Endometrial microvascular endothelial cells (primary cell): ENCODE measurements around the gene C5orf58. TPM values are rescaled to one million over a fixed set of nuclear protein-coding genes. Genes with fewer than 3 reads are reported as not detected.

Experiments used
- in situ Hi-C: cut with HindIII; loops from 2 replicates; pipeline ENCODE4 v1.10.0; 2017; ENCODE audit warnings: low sequenced_read_pairs, low pct_unique_long_range_greater_than_20kb; ENCODE audit errors: inconsistent ontology term
- total RNA-seq: library from RNA; depleted of rRNA; stranded (reverse); fragments of >200 nt; gene quantifications from one replicate; pipeline ENCODE4 v1.2.3, GENCODE V29; 2015; ENCODE audit errors: inconsistent ontology term

Gene C5orf58, protein sequence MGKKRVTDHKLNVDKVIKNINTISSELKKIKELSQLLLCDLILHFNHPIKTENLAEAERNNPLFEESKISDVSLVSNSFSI
- not detected for total RNA-seq

DNA sequence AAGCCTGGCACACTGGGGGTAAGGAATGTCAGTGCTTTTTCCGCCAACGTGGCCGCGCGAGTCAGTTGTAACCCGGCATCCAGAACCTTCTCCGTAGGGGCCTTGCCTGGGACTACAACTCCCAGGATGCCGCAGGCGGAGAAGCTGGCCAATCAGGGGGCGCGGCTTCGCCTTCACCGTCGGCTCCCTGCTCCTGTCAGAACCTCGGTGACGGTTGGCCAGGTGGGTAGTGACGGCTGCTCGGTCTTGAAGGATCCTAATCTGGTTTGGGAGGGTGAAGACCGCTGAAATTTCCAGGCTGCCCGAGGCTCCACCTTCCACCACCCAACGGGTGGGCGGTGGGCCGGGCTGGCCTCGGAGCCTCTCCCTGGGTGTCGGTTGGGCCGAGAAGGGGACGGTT lies at the start of gene C5orf58:
Gene C5orf58, plus strand, starts transcription at position 200 of the 400 bp plus-strand sequence. CDS start 1,992 bp downstream, outside the sequence.
- in situ Hi-C loops, result no loop called here

DNA sequence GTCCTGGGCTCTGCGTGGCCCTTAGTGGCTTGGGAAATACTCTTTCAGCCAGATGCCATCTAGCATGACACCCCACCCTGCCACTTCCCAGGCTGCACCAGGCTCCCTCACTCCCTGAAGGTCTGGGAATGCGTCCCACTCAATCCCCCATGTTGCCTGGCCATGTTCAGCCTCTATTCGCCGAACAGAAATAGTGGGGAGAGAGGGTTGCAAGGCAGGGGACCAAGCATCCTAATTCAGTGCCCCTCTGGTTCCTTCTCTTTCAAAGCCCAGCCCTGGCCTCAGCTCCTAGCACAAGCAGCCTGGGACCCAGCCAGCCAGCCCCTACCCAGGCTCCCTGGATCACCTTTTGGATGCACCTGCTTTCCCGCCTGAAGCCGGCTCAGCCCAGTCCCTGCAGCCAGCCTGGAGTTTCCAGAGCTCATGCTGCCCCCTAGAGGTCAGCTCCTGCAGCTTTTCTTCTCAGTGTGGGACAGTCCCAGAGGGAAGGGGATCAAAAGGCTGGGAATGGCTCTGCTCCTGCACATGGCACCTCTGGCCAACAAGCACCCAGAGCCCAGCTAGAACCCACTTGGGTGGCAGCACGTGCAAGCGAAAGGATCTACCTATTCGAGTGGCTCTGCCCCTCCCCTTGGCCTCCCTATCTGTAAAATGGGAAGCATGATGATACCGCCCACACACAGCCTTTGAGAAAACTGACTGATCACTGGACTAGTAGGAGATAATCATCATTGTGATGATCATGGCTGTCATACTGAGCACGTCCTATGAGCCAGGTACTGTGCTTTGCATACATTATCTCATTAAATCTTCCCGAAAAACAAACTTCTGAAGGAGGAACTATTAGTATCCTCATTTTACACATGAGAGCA lies 48.7 kb upstream of the C5orf58 start:
- in situ Hi-C loops, result no loop called here

DNA sequence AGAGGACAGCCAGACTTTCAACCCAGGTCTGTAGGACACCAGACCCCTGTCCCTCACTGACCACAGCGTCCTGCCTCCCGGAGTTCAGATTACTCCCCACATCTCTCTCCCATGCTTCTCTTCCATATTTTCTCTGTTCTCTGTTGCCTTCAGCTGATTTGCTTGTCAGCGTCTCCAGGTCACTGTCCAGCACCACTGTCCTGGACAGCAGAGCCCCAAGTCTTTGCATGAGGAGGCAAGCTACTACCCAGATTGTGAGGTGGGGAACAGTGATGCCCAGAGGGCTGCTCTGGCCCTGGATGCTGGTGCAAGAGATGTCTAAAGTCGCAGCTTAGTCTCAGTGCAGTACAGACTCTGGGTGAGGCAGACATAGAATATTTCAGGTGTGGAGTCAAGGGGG lies 48.0 kb upstream of the C5orf58 start:
- in situ Hi-C loops, result no loop called here

DNA sequence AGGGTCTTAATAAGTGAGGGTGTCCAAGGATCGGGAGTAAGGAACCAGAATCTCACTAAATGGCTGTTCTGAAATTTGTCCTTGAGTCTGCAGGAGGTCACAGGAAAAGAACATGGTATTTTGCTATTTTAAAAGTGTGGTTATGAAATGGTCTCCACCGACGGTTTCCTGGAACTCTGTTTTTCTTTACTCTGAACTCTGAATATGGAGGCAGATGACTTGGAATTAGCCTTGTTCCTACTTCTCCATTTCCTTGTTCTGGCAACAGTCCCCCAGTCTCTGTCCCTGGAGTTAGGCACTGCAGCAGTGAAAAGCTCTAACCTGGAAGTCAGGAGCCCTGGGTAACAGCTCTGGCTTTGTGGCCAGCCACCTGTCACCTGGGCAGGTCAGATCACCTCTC lies 46.6 kb upstream of the C5orf58 start:
- in situ Hi-C loops, result no loop called here

DNA sequence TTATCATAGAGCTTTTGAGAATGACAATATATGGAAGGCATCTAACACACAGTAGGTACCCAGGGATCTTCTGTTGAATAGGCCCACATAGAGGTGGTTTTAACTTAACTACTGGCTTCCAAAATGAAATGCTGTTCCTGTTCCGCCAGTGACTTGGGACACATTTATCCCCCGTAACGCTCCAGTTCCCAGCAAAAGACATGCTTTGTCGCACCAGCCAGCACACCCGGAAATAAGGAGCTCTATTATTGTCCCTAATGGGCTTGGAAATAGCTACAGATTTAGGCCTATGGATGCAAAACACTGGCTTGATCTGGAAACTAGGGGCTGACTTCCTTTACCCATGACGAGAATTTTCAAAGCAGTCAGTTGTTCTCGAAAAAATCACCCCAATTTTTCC lies 45.9 kb upstream of the C5orf58 start:
- in situ Hi-C loops, result no loop called here

DNA sequence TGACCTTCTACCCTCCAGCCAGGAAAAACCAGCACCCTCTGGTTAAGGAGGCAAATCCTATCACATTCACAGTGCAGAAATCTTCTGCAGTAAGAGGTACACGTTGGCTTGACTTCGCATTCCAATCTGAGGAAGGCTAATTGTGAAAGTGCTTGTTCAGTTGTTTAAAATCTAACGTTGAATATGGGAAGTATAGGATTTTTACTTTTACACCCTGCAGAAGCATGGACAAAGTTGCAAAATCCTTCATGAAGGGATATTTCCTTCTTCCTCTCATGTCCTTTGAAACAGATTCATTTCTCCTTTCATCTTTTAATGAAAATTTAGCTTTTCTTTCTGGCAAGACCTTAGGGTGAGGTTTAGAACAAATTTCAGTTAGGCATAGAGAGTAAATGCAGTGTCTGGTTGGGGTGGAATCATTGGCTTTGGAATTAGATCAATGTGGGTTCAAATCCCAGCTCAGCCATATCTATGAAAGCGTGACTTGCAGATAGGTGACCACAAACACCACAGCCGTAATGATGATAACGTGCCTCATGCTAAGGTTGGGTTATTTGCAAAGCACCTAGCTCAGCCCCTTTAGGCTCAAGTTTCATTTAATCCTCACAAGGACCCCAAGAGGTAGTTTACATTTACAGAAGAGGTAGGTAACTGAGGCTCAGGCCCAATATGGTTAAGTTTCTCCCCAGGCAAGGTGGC lies 42.2 kb upstream of the C5orf58 start:
- in situ Hi-C loops, result no loop called here

DNA sequence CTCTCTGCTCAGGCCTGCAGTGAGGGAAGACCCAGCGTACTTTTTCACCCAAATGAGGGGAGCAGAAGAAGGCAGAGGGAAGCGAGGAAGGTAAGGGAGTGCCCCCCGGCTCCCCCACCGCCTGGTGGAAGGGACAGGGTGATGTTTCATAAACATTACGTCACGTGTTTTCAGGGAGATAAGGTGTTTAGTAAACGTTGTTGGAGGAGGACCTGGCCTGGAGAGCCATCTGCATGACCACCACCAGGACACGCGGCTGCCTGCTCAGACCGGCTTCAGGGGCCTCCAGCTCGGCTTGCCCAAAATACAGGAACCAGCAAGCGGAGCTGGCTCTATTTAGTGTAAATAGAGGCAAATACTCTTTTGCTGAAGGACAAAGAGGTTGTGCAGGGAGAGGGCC lies 40.0 kb upstream of the C5orf58 start:
- in situ Hi-C loops, result no loop called here

DNA sequence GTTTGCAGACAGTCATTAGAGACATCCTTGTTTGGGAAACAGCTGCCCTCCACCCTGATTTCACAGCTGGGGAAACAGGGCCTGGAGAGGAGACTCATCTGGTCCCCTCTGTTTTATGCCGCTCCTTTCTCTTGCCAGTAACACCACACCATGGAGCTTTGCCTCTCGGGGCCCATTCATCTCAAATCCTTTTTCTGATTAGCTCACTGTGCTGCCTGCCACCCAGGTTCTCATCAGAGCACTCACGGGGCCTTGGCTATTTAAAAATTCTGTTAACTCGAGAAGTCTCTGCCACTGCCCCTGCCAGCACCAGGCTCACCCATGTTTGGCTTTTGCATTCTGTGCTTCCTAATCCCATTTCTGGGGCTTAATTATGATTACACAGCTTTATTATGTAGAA lies 36.8 kb upstream of the C5orf58 start:
- in situ Hi-C loops, result no loop called here

DNA sequence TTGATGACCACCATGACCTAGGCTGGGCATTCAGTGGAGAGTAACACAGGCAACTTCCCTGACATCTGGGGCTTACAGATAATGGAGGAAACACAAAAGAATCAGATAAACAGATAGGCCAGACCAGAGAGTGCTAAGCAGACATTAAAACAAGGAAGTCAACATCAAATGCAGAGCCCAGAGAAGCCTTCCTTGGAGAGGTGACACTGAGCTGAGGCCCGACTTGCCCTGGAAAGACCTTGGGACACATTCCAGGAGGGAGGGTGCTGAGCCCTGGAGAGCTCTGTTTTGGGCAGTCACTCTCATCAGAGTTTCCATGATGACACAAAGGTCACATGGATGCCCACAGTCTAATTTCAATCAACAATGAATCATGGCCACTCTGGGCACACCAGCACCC lies 31.9 kb upstream of the C5orf58 start:
- in situ Hi-C loops, result no loop called here

DNA sequence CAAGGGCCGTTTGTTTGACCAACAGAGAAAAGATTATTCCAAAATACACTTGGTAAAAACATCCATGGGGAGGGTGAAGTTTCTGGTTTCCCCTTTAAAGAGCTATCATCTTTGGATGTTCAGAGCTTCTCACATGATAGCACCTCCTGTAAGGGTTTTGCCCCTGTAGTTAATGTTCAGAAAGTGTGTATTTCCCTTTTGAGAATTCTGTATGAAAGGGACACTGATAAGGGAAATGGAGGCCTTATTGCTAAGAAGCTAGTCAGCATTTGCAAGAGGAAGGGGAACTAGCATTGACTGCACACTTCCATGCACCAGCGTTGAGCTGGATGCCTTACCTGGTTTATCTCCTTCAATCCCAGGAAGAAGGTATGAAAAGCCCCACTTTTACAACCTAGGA lies 31.5 kb upstream of the C5orf58 start:
- in situ Hi-C loops, result no loop called here

DNA sequence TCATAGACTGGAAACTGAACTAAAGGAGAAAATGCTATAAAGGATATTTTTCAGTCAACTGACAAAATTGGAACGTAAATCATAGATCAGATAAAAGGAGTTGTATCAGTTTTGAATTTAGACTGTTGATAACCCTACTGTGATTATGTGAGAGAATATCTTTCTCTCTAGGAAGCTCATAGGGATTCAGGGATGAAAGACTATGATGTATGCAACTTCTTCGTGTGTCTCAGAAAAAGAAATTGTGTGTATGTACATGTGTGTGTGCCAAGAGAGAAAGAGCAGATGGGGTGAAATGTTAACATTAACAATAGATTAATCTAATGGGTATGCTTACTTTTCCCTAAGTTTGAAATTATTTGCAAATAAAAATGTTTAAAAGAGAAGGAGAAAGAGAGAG lies 30.7 kb upstream of the C5orf58 start:
- in situ Hi-C loops, result no loop called here

DNA sequence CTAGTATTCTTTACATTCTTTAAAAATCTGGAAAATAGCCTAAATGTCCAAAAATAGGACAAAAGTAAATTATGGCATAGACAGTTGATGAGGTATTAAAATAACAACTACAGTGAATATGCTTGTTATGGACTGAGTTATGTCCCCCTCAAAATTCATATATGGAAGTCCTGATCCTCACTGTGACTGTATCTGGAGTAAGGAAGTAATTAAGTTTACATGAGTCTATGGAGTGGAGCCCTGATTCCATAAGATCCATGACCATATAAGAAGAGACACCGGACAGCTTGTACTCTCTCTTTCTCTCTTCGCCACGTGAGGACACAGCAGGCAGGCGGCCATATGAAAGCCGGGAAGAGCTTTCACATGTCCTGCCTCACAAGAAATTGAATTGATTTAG lies 28.6 kb upstream of the C5orf58 start:
- in situ Hi-C loops, result no loop called here

DNA sequence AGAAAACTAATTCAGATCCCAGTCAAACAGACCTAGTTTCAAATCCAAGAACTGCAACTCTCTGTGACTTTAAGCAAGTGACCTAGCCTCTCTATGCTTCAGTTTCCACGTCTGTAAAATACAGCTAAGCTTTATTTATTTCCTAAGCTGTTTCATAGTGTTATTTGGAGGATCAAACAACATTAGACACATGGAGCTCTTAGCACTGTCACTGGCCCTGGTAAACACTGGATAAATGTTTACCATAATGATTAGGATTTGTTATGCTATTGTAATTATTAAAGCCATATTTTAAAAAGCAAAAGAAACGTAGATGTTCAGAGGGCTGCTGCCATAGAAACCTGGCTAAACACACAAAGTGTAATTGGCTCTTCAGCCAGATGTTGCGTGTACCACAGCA lies 26.6 kb upstream of the C5orf58 start:
- in situ Hi-C loops, result no loop called here

DNA sequence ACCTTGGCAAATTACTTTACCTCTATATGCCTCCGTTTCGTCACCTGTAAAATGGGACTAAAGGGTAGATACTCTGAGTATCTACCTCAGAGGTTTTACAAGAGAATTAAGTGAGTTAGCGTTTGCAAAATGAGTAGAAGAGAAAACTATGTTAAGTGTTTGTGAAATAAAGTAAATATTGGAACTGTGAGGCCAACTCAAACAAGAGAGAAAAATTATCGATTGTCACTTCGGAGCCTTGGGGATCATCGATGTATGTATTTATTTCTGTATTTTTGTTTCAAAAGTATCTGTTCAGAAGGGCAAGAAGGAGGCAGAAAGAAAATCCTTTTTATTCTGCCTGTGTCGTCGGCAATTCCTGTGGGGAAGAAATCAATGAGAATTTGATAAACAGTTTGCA lies 25.8 kb upstream of the C5orf58 start:
- in situ Hi-C loops, result no loop called here

DNA sequence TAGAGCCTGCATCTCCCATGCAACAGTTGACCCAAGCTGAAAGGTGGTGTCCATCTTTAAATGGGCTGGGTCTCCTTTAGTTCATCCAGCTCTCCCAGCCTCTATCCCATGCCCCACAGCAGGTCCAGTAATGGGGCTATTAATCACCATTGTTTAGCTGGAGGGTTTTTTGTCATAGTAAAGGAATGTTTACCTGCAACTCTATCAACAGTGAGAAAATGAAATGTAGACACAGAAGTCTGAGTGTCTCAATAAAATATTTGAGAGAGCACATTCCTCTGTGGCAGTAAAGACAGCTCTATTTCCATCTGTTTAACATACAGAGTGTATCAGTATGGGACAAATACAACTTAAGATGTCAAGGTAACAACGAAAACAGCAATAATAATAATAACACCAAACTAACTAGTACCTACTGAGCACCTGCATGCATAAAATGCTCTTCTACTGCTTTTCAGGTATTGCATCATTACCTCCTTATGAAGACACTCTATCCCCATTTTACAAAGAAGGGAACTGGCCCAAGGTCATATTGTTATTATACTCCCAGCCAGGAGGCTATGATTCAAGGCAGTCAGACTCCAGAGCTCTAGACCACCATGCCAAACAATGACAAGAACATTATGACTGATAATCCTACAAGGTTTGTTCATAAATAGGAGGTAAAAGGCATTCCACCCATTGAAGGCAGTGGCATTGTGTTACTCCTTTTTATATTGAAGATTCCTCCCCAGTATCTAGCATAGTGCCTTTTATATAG lies 21.0 kb upstream of the C5orf58 start:
- in situ Hi-C loops, result no loop called here

DNA sequence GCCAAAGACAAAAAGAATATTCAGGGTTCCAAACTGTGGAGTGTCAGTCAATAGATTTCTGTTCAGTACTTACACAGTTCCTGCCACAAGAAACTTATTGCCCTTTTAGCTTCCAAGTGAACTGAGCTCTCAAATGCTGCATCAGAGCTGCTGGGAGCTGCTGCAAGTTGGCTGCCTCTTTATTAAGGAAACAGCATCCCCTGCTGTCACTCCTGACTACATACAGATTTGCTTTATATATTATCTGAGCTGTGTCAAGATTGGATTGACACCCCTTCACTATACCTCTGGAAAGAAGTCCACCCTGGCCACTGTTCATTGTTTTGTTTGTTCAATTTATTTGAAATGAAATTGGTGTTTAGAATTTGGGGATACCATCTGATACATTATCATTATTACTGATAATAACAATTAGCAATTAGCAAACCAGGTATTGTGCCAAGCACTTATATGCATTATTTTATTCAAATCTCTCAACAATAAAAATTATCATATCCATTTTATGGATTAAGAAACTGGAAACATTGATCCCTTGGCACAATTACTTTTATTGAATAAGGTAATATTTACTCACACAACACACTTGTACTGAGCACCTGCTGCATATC lies 16.4 kb upstream of the C5orf58 start:
- in situ Hi-C loops, result no loop called here

DNA sequence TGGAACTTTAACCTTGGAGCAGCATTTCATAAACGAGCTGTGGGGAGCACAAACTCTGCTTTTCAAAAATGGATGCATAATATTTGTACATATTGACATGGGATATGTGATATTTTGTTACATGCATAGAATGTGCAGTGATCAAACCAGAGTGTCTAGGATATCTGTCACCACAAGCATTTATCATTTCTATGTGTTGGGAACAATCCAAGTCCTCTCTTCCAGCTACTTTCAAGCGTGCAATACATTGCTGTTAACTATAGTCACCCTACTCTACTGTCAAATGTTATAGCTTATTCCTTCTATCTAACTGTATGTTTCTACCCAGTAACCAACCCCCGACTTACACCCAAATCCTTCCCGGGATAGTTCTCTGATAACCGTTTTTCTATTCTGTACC lies 15.0 kb upstream of the C5orf58 start:
- in situ Hi-C loops, result no loop called here

DNA sequence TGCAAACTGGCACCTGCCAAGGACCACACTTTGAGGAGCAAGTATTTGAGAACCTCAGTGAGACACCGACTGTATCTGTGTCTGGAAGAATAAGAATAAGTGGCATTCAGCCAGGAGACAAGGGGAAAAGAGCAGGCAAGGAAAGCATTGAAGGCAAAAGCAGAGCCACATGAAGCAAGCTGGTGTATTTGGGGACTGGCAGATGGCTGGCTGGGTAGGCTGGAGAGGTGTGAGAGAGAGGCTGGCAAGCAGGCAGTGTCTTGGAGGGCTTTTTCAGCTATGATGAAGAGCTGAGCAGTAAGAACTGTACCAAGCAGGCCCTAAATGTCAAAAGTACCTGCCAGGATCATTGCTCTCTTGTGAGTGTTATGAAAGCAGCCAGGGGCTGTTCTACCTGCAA lies 14.1 kb upstream of the C5orf58 start:
- in situ Hi-C loops, result no loop called here

DNA sequence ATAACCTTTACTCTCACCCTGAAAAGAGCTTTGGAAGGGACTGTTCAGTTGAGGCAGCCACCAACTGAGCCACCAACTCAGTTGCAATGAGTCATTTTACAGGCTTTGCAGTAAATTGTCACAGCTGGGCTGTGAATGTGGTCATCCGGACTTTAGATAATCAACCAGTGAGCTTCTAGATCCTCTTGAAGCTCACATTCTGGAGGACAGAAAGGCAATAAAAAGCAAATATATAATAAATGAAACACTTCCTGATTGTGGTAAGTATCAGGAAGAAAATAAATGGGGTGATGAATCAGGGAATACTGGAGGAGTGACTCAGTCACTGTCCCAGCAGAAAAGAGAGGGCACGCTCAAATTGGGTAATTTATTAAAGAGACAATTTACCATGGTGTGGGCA lies 13.2 kb upstream of the C5orf58 start:
- in situ Hi-C loops, result no loop called here
